Urinary bladder (tissue), 4 donors: ENCODE data around the gene LYL1. TPM values are rescaled to one million over a fixed set of nuclear protein-coding genes. Genes with fewer than 3 reads are reported as not detected.

ENCODE experiments used
- DNase-seq: peaks from one replicate; pipeline ENCODE4 v3.0.0-alpha.2; 2015; ENCODE audit errors: extremely low spot score
- H3K27ac ChIP-seq: one replicate; pipeline ENCODE4 v1.5.1; 2013; ENCODE audit warnings: low read depth, mild to moderate bottlenecking, moderate library complexity
- H3K36me3 ChIP-seq: one replicate; pipeline ENCODE4 v1.6.1; 2013; ENCODE audit warnings: mild to moderate bottlenecking, moderate library complexity; ENCODE audit not compliant: insufficient read depth
- H3K4me1 ChIP-seq: one replicate; pipeline ENCODE4 v1.6.1; 2013; ENCODE audit warnings: mild to moderate bottlenecking, moderate library complexity; ENCODE audit not compliant: insufficient read depth
- H3K4me3 ChIP-seq: one replicate; pipeline ENCODE4 v1.5.1; 2013; ENCODE audit warnings: low read depth, low read length
- WGBS: extraction: QIAGEN DNeasy Blood & Tissue Kit; methylation state at CpG from one replicate; pipeline ENCODE4 v1.1.7; 2013; 5-methylcytosine and 5-hydroxymethylcytosine counted together
- polyA plus RNA-seq: library from polyadenylated mRNA; stranded (reverse); fragments of 200-250 nt; gene quantifications from one replicate; pipeline ENCODE4 v1.2.3, GENCODE V29; 2013
- total RNA-seq: library from RNA; depleted of rRNA; stranded (reverse); fragments of >200 nt; gene quantifications from one replicate; pipeline ENCODE4 v1.2.3, GENCODE V29; 2014
- donor health status: healthy with polysubstance abuse.
- donor health status: healthy.

The LYL1 gene
- total and polyA plus RNA-seq, 2 donors, result 4.8 to 15.7 TPM

DNA sequence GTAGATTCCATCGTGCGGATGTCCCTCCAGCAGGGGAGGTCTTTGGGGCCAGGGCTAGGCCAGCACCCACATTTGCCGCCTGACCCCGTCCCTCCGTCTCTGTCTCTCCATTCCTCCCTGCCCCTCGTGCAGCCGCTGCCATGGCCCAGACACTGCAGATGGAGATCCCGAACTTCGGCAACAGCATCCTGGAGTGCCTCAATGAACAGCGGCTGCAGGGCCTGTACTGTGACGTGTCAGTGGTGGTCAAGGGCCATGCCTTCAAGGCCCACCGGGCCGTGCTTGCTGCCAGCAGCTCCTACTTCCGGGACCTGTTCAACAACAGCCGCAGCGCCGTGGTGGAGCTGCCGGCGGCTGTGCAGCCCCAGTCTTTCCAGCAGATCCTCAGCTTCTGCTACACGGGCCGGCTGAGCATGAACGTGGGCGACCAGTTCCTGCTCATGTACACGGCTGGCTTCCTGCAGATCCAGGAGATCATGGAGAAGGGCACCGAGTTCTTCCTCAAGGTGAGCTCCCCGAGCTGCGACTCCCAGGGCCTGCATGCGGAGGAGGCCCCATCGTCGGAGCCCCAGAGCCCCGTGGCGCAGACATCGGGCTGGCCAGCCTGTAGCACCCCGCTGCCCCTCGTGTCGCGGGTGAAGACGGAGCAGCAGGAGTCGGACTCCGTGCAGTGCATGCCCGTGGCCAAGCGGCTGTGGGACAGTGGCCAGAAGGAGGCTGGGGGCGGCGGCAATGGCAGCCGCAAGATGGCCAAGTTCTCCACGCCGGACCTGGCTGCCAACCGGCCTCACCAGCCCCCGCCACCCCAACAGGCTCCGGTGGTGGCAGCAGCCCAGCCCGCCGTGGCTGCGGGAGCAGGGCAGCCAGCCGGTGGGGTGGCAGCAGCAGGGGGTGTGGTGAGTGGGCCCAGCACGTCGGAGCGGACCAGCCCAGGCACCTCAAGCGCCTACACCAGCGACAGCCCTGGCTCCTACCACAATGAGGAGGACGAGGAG is 32.7 kb upstream of the LYL1 start:
- Histone ChIP-seq H3K27ac (no peak overlapping the region), H3K36me3 (peaks cover 2% of the 10 kb centered on the region), H3K4me1 (no peaks in the 10 kb centered on the region), H3K4me3 (no peak overlapping the region)
- 95% methylated on average over 60 of the region's 60 CpGs for WGBS
- DNase-seq, result no peak

DNA sequence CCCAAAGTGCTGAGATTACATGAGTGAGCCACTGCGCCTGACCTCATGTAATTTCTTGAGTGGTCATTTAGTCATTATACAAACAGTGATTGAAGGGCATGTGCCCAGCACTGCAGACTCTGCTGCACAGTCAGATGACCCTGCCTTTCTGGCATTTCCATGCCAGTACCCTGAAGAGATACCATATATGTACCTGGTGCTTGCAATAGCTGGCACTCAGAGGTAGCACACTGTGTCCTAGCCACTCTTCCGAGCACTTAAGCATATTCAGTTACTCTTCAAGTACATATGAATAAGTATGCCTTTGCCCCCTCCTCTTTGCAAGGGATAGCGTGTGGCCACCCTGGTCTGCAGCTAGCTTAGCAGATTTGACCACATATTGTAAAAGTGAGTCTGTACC is 32.0 kb upstream of the LYL1 start:
- H3K36me3 ChIP-seq, result peaks cover 2% of the 10 kb centered on the region
- WGBS, result 93% methylated on average over 3 of the region's 3 CpGs
- DNase-seq, result no peak
- no peak overlapping the region for H3K4me3 ChIP-seq
- no peaks in the 10 kb centered on the region for H3K4me1 ChIP-seq
- H3K27ac ChIP-seq, result no peak overlapping the region

DNA sequence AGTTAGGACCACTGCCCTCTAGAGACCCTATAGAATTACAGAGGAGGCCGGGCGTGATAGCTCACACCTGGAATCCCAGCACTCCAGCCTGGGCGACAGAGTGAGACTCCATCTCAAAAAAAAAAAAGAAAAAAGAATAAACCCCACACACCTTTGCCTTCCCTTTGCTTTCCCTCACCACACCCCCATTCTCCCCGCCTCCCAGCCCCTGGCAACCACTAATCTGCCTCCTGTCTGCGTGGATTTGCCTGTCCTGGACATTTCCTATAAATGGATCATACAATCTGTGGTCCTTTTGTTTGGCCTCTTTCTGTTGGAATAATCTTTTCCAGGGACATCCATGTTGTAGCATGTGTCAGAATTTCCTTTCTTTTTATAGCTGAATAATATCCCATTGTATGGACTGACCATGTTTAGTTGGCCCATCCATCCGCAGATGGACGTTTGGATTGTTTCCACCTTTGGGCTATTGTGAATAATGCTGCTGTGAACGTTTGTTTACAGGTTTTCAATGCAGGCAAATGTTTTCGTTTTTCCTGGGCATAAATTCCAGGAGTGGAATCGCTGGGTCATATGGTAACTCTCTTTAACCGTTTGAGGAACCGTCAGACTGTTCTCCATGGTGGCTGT is 30.7 kb upstream of the LYL1 start:
- no peak for DNase-seq
- Histone ChIP-seq H3K36me3 (peaks cover 2% of the 10 kb centered on the region), H3K4me3 (no peak overlapping the region), H3K4me1 (no peaks in the 10 kb centered on the region), H3K27ac (no peak overlapping the region)
- WGBS, result 65% methylated on average over 12 of the region's 12 CpGs

DNA sequence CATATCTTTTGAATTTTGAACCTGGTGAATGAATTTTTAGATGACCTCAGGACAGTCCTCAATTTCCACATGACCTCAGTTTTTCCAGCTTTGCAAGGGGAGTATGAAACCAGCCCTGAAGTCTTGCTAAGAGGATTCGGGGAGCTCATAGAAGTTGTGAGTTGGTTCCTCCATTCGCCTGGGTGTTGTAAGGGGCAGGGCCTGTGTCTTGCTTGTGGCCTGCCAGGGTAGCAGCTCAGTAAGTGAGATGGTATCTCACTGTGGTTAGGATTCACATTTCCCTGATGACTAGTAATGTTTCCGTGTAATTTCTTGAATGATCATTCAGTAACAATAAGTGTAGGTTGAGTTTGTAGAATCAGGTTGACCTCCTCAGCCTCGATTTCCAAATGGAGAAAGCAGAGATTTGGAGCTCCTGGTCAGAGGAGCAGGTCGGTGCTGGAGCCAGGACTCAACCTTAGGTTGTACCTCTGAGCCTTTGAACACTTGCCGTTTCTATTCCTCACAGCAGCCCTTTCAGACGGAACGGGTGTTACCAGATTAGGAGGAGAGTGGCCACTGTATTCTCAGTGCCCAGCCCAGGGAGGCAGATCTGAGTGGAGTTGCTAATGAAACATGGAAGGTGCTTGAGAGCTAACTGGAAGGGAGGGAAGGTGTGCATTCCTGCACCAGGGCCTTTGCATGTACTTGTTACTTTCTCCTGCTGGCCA is 30.0 kb upstream of the LYL1 start:
- no peak overlapping the region for H3K27ac ChIP-seq
- WGBS, result 83% methylated on average over 8 of the region's 8 CpGs
- H3K4me3 ChIP-seq, result no peak overlapping the region
- H3K4me1 ChIP-seq, result no peaks in the 10 kb centered on the region
- H3K36me3 ChIP-seq, result peaks cover 2% of the 10 kb centered on the region
- DNase-seq, result no peak

DNA sequence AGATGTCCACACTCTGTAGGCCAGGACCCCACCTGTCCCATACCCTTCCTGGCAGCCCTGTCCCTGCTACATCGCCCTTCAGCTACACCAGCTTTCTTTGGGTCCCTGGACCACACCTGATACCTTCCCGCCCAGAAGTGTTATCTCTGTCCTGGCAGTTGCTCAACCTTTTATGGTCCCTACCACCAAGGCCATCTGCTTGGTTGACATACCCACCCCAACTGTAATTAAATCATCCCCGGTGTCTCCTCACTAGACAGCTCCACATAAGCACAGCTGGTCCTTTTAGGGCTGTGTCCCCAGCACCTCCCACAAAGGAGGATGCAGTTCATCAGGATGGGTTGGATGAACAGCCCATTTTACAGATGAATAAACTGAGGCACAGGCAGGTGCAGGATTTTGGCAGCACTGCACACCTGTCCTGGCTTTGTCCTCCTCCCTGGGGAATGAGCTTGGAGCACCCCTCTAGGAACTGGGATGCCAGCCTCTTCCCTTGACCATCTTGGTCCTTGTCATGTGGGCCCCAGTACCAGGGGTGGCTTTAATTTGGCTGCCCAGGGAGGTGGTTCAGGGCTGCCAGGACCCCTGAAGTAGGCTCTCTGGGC is 28.3 kb upstream of the LYL1 start:
- no peaks in the 10 kb centered on the region for H3K36me3 ChIP-seq
- no peak overlapping the region for H3K27ac ChIP-seq
- 93% methylated on average over 3 of the region's 3 CpGs for WGBS

DNA sequence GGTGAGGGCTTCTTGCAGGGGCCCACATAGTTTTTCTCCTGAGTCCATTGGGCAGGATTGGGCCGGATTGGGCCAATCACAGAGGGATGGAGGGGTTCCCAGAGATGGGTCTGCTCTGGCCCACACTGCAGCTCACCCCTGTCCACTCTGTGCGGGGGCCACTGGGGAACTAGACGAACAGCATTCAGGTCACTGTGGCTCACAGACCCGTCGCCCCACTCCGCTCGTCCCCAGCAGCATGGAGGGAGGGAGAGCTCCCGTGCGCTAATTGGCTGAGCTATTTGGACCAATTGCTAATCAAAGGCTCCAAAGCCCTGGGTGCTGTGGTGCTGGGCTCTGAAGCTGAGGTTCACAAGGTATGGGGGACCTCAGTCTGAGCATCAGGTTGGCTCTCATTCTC is 26.7 kb upstream of the LYL1 start:
- Histone ChIP-seq H3K36me3 (no peaks in the 10 kb centered on the region), H3K4me3 (no peak overlapping the region), H3K27ac (no peak overlapping the region), H3K4me1 (no peaks in the 10 kb centered on the region)
- WGBS, result 92% methylated on average over 9 of the region's 9 CpGs
- no peak for DNase-seq

More for the DNA sequence above, 28.3 kb upstream of the LYL1 start:
- Histone ChIP-seq H3K4me3 (no peak overlapping the region), H3K4me1 (no peaks in the 10 kb centered on the region)
- DNase-seq, result no peak

DNA sequence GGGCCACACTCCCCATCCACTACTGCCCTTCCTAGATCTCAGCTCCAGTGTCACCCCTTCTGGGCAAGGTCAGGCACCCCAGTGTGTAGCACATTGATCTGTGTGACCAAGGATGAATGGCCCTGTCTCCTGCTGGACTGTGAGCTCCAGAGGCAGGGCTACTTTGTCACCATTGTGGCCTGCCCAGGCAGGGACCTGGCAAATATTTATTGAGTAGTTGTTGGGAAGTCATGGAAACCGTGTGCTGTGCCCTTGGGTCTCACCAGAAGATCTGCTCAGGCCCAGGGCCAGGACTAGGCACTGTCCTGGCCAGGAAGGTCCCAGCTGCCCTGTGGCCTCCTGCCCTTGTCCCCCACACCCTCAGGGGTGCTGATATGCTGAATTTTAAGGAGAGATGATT is 25.9 kb upstream of the LYL1 start:
- Histone ChIP-seq H3K27ac (no peak overlapping the region), H3K36me3 (no peaks in the 10 kb centered on the region), H3K4me3 (no peak overlapping the region), H3K4me1 (no peaks in the 10 kb centered on the region)
- 60% methylated on average over 1 of the region's 1 CpG for WGBS
- no peak for DNase-seq

DNA sequence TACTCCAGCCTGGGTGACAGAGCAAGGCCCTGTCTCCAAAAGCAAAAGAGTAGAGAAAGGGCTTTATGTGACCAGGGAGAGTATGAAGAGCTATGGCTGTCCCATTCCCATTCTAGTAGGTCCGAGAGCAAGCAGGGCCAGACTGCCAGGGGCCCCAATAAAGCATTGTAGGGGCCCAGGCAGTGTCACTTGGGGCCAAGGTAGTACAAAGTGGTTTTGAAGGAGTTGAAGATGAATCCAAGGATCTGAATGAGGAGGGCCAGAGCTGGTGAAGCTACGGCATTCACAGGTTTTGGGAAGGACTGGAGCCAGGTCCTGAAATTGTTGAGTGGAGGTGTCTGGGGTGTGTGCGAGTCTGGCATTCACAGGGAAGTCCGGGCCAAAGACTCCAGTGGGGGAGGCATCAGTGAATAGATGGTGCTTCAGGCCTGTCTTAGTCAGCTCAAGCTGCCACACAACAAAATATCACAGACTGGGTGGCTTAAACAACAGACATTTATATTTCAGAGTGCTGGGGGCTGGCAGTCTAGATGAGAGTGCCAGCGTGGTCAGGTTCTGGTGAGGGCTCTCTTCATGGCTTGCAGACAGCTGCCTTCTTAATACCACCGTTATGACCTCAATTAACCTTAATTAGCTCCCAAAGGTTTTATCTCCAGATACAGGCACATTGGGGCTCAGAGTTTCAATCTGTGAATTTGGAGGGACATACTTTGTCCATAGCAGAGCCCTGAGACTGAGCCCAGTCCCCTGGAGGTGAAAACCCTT is 25.3 kb upstream of the LYL1 start:
- no peak for DNase-seq
- Histone ChIP-seq H3K4me3 (no peak overlapping the region), H3K27ac (no peak overlapping the region), H3K4me1 (no peaks in the 10 kb centered on the region), H3K36me3 (no peaks in the 10 kb centered on the region)
- WGBS, result 90% methylated on average over 6 of the region's 6 CpGs

DNA sequence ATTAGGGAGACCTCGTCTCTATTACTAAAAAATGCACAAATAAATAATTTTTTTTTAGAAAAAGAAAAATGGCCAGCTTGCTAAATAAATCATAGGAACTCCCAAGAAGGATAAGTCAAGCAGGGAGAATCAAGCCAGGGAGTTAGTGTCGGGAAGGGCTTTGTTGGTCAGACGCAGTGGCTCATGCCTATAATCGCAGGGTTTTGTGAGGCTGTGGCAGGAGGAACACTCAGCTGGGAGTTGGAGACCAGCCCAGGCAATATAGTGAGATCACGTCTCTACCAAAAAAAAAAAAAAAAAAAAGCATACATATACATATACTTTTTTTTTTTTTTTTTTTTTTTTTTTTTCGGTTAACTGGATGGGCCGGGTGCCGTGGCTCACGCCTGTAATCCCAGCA is 24.4 kb upstream of the LYL1 start:
- Histone ChIP-seq H3K4me3 (no peak overlapping the region), H3K4me1 (no peaks in the 10 kb centered on the region), H3K27ac (no peak overlapping the region), H3K36me3 (no peaks in the 10 kb centered on the region)
- 77% methylated on average over 9 of the region's 9 CpGs for whole genome bisulfite sequencing
- no peak for DNase-seq

DNA sequence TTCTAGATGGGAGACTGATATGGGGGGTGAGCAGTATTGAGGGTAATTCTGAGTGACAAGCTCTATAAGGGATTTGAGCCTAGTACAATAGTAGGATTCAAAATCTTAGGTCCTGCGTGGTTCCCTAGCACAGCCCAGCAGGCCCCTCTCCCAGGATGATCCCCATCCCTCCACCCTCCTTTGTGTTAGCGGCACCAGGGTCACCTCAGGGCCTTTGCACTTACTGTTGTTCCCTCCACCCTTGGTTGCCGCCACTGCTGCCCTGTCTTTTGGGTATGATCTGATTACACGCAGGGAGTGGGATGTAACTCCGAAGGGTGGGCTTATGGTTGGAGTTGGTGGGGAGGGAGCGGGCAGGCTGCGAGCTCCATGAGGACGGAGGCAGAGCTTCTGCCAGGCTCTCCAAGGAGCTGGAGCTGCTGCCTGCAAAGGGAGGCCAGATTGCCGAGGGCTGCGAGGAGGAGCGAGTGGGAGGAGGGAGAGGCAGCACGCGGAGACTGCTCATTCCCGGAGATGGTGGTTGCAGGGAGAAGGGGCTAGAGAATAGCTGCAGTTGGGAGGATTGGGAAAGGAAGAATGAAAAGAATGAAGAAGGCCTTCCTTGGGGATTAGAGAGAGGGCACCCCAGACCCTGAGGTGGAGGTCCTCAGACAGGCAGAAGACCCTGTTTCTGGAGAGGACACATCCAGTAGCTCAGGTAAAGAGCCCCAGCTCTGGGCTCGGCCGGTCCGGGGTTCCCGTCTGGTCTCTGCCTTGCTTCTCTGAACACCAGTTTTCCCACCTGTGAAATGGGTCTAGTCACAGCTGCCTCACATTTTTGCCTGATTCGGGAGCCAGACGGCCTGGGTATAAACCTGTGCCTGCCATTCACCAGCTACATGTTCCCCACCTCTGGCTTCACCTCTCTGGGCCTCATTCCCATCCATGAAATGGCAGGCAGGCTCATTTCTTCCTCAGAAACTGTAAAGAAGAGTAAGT is 20.6 kb upstream of the LYL1 start:
- Histone ChIP-seq H3K36me3 (no peaks in the 10 kb centered on the region), H3K4me3 (no peak overlapping the region), H3K27ac (no peak overlapping the region), H3K4me1 (peaks cover 2% of the 10 kb centered on the region)
- DNase-seq, result no peak
- 91% methylated on average over 20 of the region's 20 CpGs for WGBS

DNA sequence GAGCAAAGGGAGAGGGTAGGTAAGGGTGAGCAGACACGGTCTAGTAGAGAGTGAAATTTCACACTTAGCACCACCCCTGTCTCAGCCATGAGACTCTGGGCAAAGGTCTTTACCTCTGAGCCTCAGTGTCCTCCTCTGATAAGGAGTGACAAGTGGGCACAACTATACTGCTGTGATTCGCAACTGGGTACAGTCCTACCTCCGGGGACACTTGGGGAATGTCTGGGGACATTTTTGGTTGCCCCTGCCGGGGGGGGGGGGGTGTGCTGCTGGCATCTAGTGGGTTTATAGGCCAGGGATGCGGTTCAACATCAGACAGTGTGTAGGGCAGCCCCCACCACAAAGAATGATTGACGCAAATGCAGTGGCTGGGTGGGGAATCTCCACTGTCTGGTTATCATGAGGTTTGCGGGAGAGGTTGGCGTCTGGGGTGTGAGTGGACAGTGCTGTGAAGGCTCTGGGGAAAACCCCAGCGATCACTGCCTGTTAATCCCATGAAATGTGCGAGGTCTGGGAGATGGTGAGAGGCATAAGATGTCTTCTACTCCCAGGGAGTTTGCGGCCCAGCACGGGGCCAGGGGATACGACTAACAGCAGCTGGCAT is 19.7 kb upstream of the LYL1 start:
- Histone ChIP-seq H3K4me3 (no peak overlapping the region), H3K36me3 (no peaks in the 10 kb centered on the region), H3K27ac (no peak overlapping the region), H3K4me1 (peaks cover 2% of the 10 kb centered on the region)
- no peak for DNase-seq
- 90% methylated on average over 13 of the region's 13 CpGs for WGBS
